Hematopoietic multipotent progenitor cell treated with erythropoietin and hydrocortisone succinate and interleukin-3 and kit ligand, for 15 days (in vitro differentiated cells): ENCODE results near the gene BFSP2.
"Not testable (repeated sequence)": the region's sequence is repeated elsewhere in the genome, so short reads cannot be mapped to it uniquely, and the experiment has no call there.

ENCODE experiments used
- DNase-seq: peaks from one replicate; pipeline ENCODE4 v3.0.0-alpha.2; 2015; ENCODE audit warnings: low spot score

The BFSP2 gene

GRCh38 chr3:133520286-133520685, 120.4 kb downstream of the BFSP2 start:
- no peak for DNase-seq

- not testable (repeated sequence) for DNase-seq
Measured at GRCh38 chr3:133520938-133521337, 121.1 kb downstream of the BFSP2 start.

GRCh38 chr3:133521946-133522345, 122.1 kb downstream of the BFSP2 start:
- DNase-seq, result no peak

GRCh38 chr3:133523758-133524157, 123.9 kb downstream of the BFSP2 start:
- not testable (repeated sequence) for DNase-seq
